ENCODE results near the gene ETV2. TPM values are rescaled to one million over a fixed set of nuclear protein-coding genes. Genes with fewer than 3 reads are reported as not detected.

Gene ETV2
- polyA plus RNA-seq, 2 of the 4 experiments (the other 2 are of a cell fraction): 0.36 to 1.3 TPM

- POLR2A ChIA-PET: no interaction called here
- H3K4me2 ChIP-seq: no peak overlapping the region
- H3K9me3 ChIP-seq: no peaks in the 10 kb centered on the region
- ATAC-seq (0 out of 6 replicates have a peak, but pooled peaks of 1 of the 2 experiments have one; percentile 12), DNase-seq (ENCODE audit: low read depth in 1 of 2, low spot score in 1 of 2) (no peak), FAIRE-seq (no peak)
- TF ChIP-seq RAD21 (conservative IDR thresholded peaks at IDR 0.05 in 1 of 2, IDR thresholded peaks at IDR 0.05 in 1 of 2) (0 out of 5 replicates have a peak, but pooled peaks of 1 of the 2 experiments have one; percentile 9), PBX3 (IDR thresholded peaks at IDR 0.05) (no peak)
- CTCF ChIA-PET: interaction anchor here (0.9 to 8.6 kb wide), 20 partner anchors 10 to 1565 kb away, joined by 3 to 116 read pairs (median 5); partner anchors contain the start of gene ZBTB32
- 74% methylated on average over 11 of the region's 11 CpGs for WGBS (ENCODE audit: missing lambda C conversion rate)
- H3K27ac ChIP-seq: no peak overlapping the region
- no peak overlapping the region for H3K4me3 ChIP-seq
- no peaks in the 10 kb centered on the region for H3K4me1 ChIP-seq
Measured at GRCh38 chr19:35692010-35692409, 50.5 kb downstream of the ETV2 start.

- WGBS (ENCODE audit: missing lambda C conversion rate): 9% methylated on average over 8 of the region's 8 CpGs
- DNase-seq (ENCODE audit: low read depth in 1 of 2, low spot score in 1 of 2) (no peak), ATAC-seq (peak; percentile 27 to 58; a peak in 5 of 6 replicates), FAIRE-seq (no peak)
- Histone ChIP-seq H3K4me1 (no peaks in the 10 kb centered on the region), H3K9me3 (no peaks in the 10 kb centered on the region), H3K4me3 (no peak overlapping the region), H3K27ac (no peak overlapping the region), H3K4me2 (no peak overlapping the region)
- TF ChIP-seq CHD4 (IDR thresholded peaks at IDR 0.05; ENCODE audit: borderline replicate concordance) (no peak), HMGXB4 (CRISPR knock-in tag; IDR thresholded peaks at IDR 0.05; ENCODE audit: borderline replicate concordance) (no peak), CBX8 (IDR thresholded peaks at IDR 0.05) (no peak), FOSB (CRISPR knock-in tag; IDR thresholded peaks at IDR 0.05) (no peak), ZC3H11A (IDR thresholded peaks at IDR 0.05) (no peak), MAX (IDR thresholded peaks at IDR 0.05) (no peak), JUN (IDR thresholded peaks at IDR 0.05) (no peak), HOXA7 (CRISPR knock-in tag; IDR thresholded peaks at IDR 0.05) (no peak), HES2 (IDR thresholded peaks at IDR 0.05) (no peak), JUNB (IDR thresholded peaks at IDR 0.05) (no peak), REST (IDR thresholded peaks at IDR 0.05) (no peak), EP300 (IDR thresholded peaks at IDR 0.05) (no peak), EHF (CRISPR knock-in tag; IDR thresholded peaks at IDR 0.05) (no peak), HDAC2 (IDR thresholded peaks at IDR 0.05) (no peak), MAZ (IDR thresholded peaks at IDR 0.05; ENCODE audit: borderline replicate concordance, low read depth, low read length) (no peak), TP53 (CRISPR knock-in tag; IDR thresholded peaks at IDR 0.05) (no peak), EHMT2 (IDR thresholded peaks at IDR 0.05; ENCODE audit: low read depth) (no peak), KDM5A (IDR thresholded peaks at IDR 0.05) (no peak)
- POLR2A ChIA-PET: no interaction called here
- CTCF ChIA-PET: interaction anchor here (0.6 to 8.6 kb wide), 31 partner anchors 9 to 434 kb away, joined by 3 to 116 read pairs (median 4); partner anchors contain the start of genes ATP4A, HAUS5, PRODH2 and ZBTB32
Measured at GRCh38 chr19:35693422-35693821, 51.9 kb downstream of the ETV2 start.

Data from A549 (cell line).